ENCODE results near the gene SH3BP5. TPM values are rescaled to one million over a fixed set of nuclear protein-coding genes. Genes with fewer than 3 reads are reported as not detected.

The SH3BP5 gene
- polyA plus RNA-seq, 1 experiment = 30.9 TPM

GRCh38 chr3:15268033-15268631, 64.3 kb downstream of the SH3BP5 start:
- no peak for DNase-seq (ENCODE audit: low read depth)
- Histone ChIP-seq H3K4me3 (ENCODE audit: low read depth, low read length) (no peak overlapping the region), H3K27me3 (ENCODE audit: control insufficient read depth, insufficient read depth, low read length) (no peaks in the 10 kb centered on the region), H3K36me3 (ENCODE audit: control insufficient read depth, insufficient read depth, low read length) (no peaks in the 10 kb centered on the region)
- POLR2A ChIA-PET = no interaction called here
- CTCF ChIA-PET = interaction anchor here (0.6 to 7.6 kb wide), 45 partner anchors 8 to 1118 kb away, joined by 3 to 112 read pairs (median 5); partner anchors contain the start of gene SH3BP5
- TF ChIP-seq CTCF (IDR thresholded peaks at IDR 0.05; ENCODE audit: insufficient read depth, low read depth, low read length) = peak; percentile 97

GRCh38 chr3:15267502-15267901, 64.9 kb downstream of the SH3BP5 start:
- POLR2A ChIA-PET = no interaction called here
- CTCF ChIA-PET = interaction anchor here (0.6 to 7.6 kb wide), 45 partner anchors 8 to 1117 kb away, joined by 3 to 112 read pairs (median 6); partner anchors contain the start of gene SH3BP5
- no peak for DNase-seq (ENCODE audit: low read depth)
- no peaks in the 10 kb centered on the region for H3K27me3 ChIP-seq (ENCODE audit: control insufficient read depth, insufficient read depth, low read length)
- no peaks in the 10 kb centered on the region for H3K36me3 ChIP-seq (ENCODE audit: control insufficient read depth, insufficient read depth, low read length)
- TF ChIP-seq CTCF (IDR thresholded peaks at IDR 0.05; ENCODE audit: insufficient read depth, low read depth, low read length) = no peak
- no peak overlapping the region for H3K4me3 ChIP-seq (ENCODE audit: low read depth, low read length)

GRCh38 chr3:15266510-15267376, 65.6 kb downstream of the SH3BP5 start:
- peaks cover 2% of the 10 kb centered on the region; the same call in 1 of the 2 replicates for H3K36me3 ChIP-seq (ENCODE audit: control insufficient read depth, insufficient read depth, low read length)
- ChIA-PET CTCF (interaction anchor here (0.8 to 7.6 kb wide), 22 partner anchors 9 to 290 kb away, joined by 3 to 112 read pairs (median 8); partner anchors contain the start of gene SH3BP5), POLR2A (interaction anchor here (0.5 kb wide), 1 partner anchor 60 kb away, joined by 3 read pairs; no protein-coding TSS in a partner anchor)
- no peak for DNase-seq (ENCODE audit: low read depth)
- no peak for TF ChIP-seq CTCF (IDR thresholded peaks at IDR 0.05; ENCODE audit: insufficient read depth, low read depth, low read length)
- H3K27me3 ChIP-seq (ENCODE audit: control insufficient read depth, insufficient read depth, low read length) = no peaks in the 10 kb centered on the region
- H3K4me3 ChIP-seq (ENCODE audit: low read depth, low read length) = no peak overlapping the region

- H3K36me3 ChIP-seq (ENCODE audit: control insufficient read depth, insufficient read depth, low read length) = peaks cover 6% of the 10 kb centered on the region; the same call in 1 of the 2 replicates
- no peak overlapping the region for H3K4me3 ChIP-seq (ENCODE audit: low read depth, low read length)
- ChIA-PET CTCF (interaction anchor here (0.6 to 7.6 kb wide), 14 partner anchors 8 to 435 kb away, joined by 3 to 112 read pairs (median 5); partner anchors contain the start of gene SH3BP5), POLR2A (no interaction called here)
- no peak for DNase-seq (ENCODE audit: low read depth)
- H3K27me3 ChIP-seq (ENCODE audit: control insufficient read depth, insufficient read depth, low read length) = no peaks in the 10 kb centered on the region
- TF ChIP-seq CTCF (IDR thresholded peaks at IDR 0.05; ENCODE audit: insufficient read depth, low read depth, low read length) = no peak
Observed at GRCh38 chr3:15265655-15266509, 66.5 kb downstream of the SH3BP5 start.
